Smooth muscle cell (in vitro differentiated cells): Measurements from ENCODE around the gene SDC3. TPM values are rescaled to one million over a fixed set of nuclear protein-coding genes. Genes with fewer than 3 reads are reported as not detected.

Experiments
- DNase-seq: peaks from one replicate; lab custom pipeline; 2025; ENCODE audit not compliant: unreplicated experiment; lab: John Stamatoyannopoulos, UW
- H2AFZ ChIP-seq: fragments of 200-600 bp; sonication (generic); 2 replicates; pipeline ENCODE4 v1.6.0; 2016; ENCODE audit warnings: antibody characterized with exemption, low read depth, mild to moderate bottlenecking
- H3F3A ChIP-seq: fragments of 200-600 bp; sonication (generic); 2 replicates; pipeline ENCODE4 v1.6.0; 2017; ENCODE audit warnings: antibody characterized with exemption, low read depth
- H3K27ac ChIP-seq: fragments of 200-600 bp; sonication (generic); 2 replicates; pipeline ENCODE4 v1.5.1; 2016; ENCODE audit warnings: low read depth, mild to moderate bottlenecking
- H3K27me3 ChIP-seq: fragments of 200-600 bp; sonication (generic); 2 replicates; pipeline ENCODE4 v1.6.1; 2016; ENCODE audit warnings: low read depth, mild to moderate bottlenecking
- H3K36me3 ChIP-seq: fragments of 200-600 bp; sonication (generic); 2 replicates; pipeline ENCODE4 v1.5.1; 2016; ENCODE audit warnings: low read depth
- H3K4me1 ChIP-seq: fragments of 200-600 bp; sonication (generic); 2 replicates; pipeline ENCODE4 v1.5.1; 2016; ENCODE audit warnings: low read depth
- H3K4me2 ChIP-seq: fragments of 200-600 bp; sonication (generic); 2 replicates; pipeline ENCODE4 v1.6.0; 2016; ENCODE audit warnings: mild to moderate bottlenecking
- H3K4me3 ChIP-seq: fragments of 200-600 bp; sonication (generic); 2 replicates; pipeline ENCODE4 v1.5.1; 2016; ENCODE audit warnings: mild to moderate bottlenecking
- H3K79me2 ChIP-seq: fragments of 200-600 bp; sonication (generic); 2 replicates; pipeline ENCODE4 v1.6.0; 2016; ENCODE audit warnings: low read depth, mild to moderate bottlenecking
- H3K9ac ChIP-seq: fragments of 200-600 bp; sonication (generic); 2 replicates; pipeline ENCODE4 v1.6.0; 2016; ENCODE audit warnings: low read depth
- H3K9me3 ChIP-seq: fragments of 200-600 bp; sonication (generic); replicated peaks from 2 replicates; pipeline ENCODE4 v1.5.1; 2016; ENCODE audit warnings: low read depth
- H4K20me1 ChIP-seq: fragments of 200-600 bp; sonication (generic); 2 replicates; pipeline ENCODE4 v1.6.0; 2016; ENCODE audit warnings: low read depth
- CTCF ChIP-seq: fragments of 200-600 bp; sonication (generic); IDR thresholded peaks from 2 replicates; pipeline ENCODE4 v1.5.1; 2017; ENCODE audit warnings: borderline replicate concordance, mild to moderate bottlenecking, antibody characterized with exemption; ENCODE audit not compliant: insufficient read depth, poor library complexity, severe bottlenecking
- WGBS: methylation state at CpG from one replicate; pipeline ENCODE4 v1.1.7; 2016; ENCODE audit warnings: low lambda C conversion rate; 5-methylcytosine and 5-hydroxymethylcytosine counted together
- polyA plus RNA-seq: library from polyadenylated mRNA; unstranded; fragments of >200 nt; fragmentation: Nextera tagmentation; extraction: Ambion mirVana; gene quantifications from 2 replicates; pipeline ENCODE4 v1.2.1, GENCODE V29; 2016
- total RNA-seq: library from RNA; depleted of rRNA; stranded (reverse); fragments of >200 nt; gene quantifications from 2 replicates; pipeline ENCODE4 v1.2.3, GENCODE V29; 2014

SDC3 gene
- total and polyA plus RNA-seq, 2 experiments from 2014 or later, result 46.3 to 112 TPM

- TF ChIP-seq CTCF, result no peak
- no peak overlapping the region for H3K27ac ChIP-seq
- no peak overlapping the region for H3K4me2 ChIP-seq
- H4K20me1 ChIP-seq, result no peaks in the 10 kb centered on the region
- no peaks in the 10 kb centered on the region for H3K36me3 ChIP-seq
- no peak for DNase-seq
- no peaks in the 10 kb centered on the region for H3K4me1 ChIP-seq
- 40% methylated on average over 3 of the region's 3 CpGs for WGBS
- no peaks in the 10 kb centered on the region for H3K9me3 ChIP-seq
- H2AFZ ChIP-seq, result no peak overlapping the region
- H3K27me3 ChIP-seq, result no peaks in the 10 kb centered on the region
- H3F3A ChIP-seq, result no peaks in the 10 kb centered on the region
- H3K79me2 ChIP-seq, result no peaks in the 10 kb centered on the region
- no peak overlapping the region for H3K9ac ChIP-seq
- no peak overlapping the region for H3K4me3 ChIP-seq
These were observed 42.0 kb downstream of the SDC3 start for GRCh38 chr1:30866594-30866993.

GRCh38 chr1:30864681-30865080 is 43.9 kb downstream of the SDC3 start:
- WGBS, result 87% methylated on average over 7 of the region's 7 CpGs
- Histone ChIP-seq H4K20me1 (no peaks in the 10 kb centered on the region), H3K9ac (no peak overlapping the region), H3K79me2 (no peaks in the 10 kb centered on the region), H3K36me3 (no peaks in the 10 kb centered on the region), H3K4me2 (no peak overlapping the region), H2AFZ (no peak overlapping the region), H3K9me3 (no peaks in the 10 kb centered on the region), H3K27ac (no peak overlapping the region), H3K4me3 (no peak overlapping the region), H3F3A (peaks cover 3% of the 10 kb centered on the region), H3K4me1 (no peaks in the 10 kb centered on the region), H3K27me3 (no peaks in the 10 kb centered on the region)
- DNase-seq, result no peak
- TF ChIP-seq CTCF, result no peak

GRCh38 chr1:30863858-30864604 is 44.5 kb downstream of the SDC3 start:
- no peaks in the 10 kb centered on the region for H3K27me3 ChIP-seq
- no peak overlapping the region for H3K27ac ChIP-seq
- H3K4me3 ChIP-seq, result no peak overlapping the region
- peaks cover 4% of the 10 kb centered on the region for H3F3A ChIP-seq
- no peak for TF ChIP-seq CTCF
- no peak for DNase-seq
- H4K20me1 ChIP-seq, result no peaks in the 10 kb centered on the region
- no peak overlapping the region for H3K9ac ChIP-seq
- H3K4me2 ChIP-seq, result no peak overlapping the region
- no peaks in the 10 kb centered on the region for H3K9me3 ChIP-seq
- no peaks in the 10 kb centered on the region for H3K36me3 ChIP-seq
- 89% methylated on average over 8 of the region's 8 CpGs for WGBS
- no peak overlapping the region for H2AFZ ChIP-seq
- no peaks in the 10 kb centered on the region for H3K79me2 ChIP-seq
- H3K4me1 ChIP-seq, result no peaks in the 10 kb centered on the region

- TF ChIP-seq CTCF, result no peak
- H3K36me3 ChIP-seq, result no peaks in the 10 kb centered on the region
- H3K4me1 ChIP-seq, result peaks cover 5% of the 10 kb centered on the region
- H3F3A ChIP-seq, result peaks cover 4% of the 10 kb centered on the region
- H4K20me1 ChIP-seq, result no peaks in the 10 kb centered on the region
- no peak overlapping the region for H3K9ac ChIP-seq
- no peak for DNase-seq
- H2AFZ ChIP-seq, result no peak overlapping the region
- H3K4me2 ChIP-seq, result no peak overlapping the region
- H3K79me2 ChIP-seq, result no peaks in the 10 kb centered on the region
- WGBS, result 91% methylated on average over 5 of the region's 5 CpGs
- H3K9me3 ChIP-seq, result no peaks in the 10 kb centered on the region
- no peak overlapping the region for H3K27ac ChIP-seq
- no peaks in the 10 kb centered on the region for H3K27me3 ChIP-seq
- H3K4me3 ChIP-seq, result no peak overlapping the region
These were observed 48.3 kb downstream of the SDC3 start for GRCh38 chr1:30860320-30860652.
